Neural crest cell (in vitro differentiated cells): Measurements from ENCODE around the gene PATE4. TPM values are rescaled to one million over a fixed set of nuclear protein-coding genes. Genes with fewer than 3 reads are reported as not detected.

Experiments used
- DNase-seq: peaks from one replicate; pipeline ENCODE4 v3.0.0; 2021; ENCODE audit warnings: low read depth, mixed read lengths, low spot score
- H3K27ac Mint-ChIP-seq: one replicate; pipeline ENCODE4 v1.8.0; 2021; ENCODE audit warnings: mild to moderate bottlenecking, mixed read lengths; ENCODE audit not compliant: unreplicated experiment
- H3K27me3 Mint-ChIP-seq: 2 replicates; pipeline ENCODE4 v1.8.0; 2021; ENCODE audit warnings: low read depth, mild to moderate bottlenecking, mixed read lengths
- H3K36me3 Mint-ChIP-seq: 2 replicates; pipeline ENCODE4 v1.8.0; 2021; ENCODE audit warnings: low read depth, mild to moderate bottlenecking, mixed read lengths
- H3K4me1 Mint-ChIP-seq: 2 replicates; pipeline ENCODE4 v1.8.0; 2021; ENCODE audit warnings: mixed read lengths
- H3K4me3 Mint-ChIP-seq: one replicate; pipeline ENCODE4 v1.8.0; 2021; ENCODE audit warnings: mild to moderate bottlenecking, mixed read lengths
- H3K9me3 Mint-ChIP-seq: 2 replicates; pipeline ENCODE4 v1.8.0; 2021; ENCODE audit warnings: mixed read lengths
- CTCF ChIP-seq: fragments of 200-600 bp; sonication (generic); conservative IDR thresholded peaks from 2 replicates; pipeline ENCODE4 v1.5.0; 2021; ENCODE audit warnings: antibody characterized with exemption, mild to moderate bottlenecking
- long read RNA-seq: library from polyadenylated mRNA; unstranded; transcript quantifications from one replicate; pipeline ENCODE4 v2.0.0, GENCODE V29; 2020
- total RNA-seq: library from RNA; stranded (reverse); gene quantifications from 2 replicates; pipeline ENCODE4 v1.2.1, GENCODE V29; 2021

The PATE4 gene
- total RNA-seq: not detected in 2 replicates
- long read RNA-seq: 0 reads

GRCh38 chr11:125833016-125833415 is at the start of gene PATE4:
Gene PATE4 (plus strand): TSS chr11:125833316. CDS start chr11:125833360, 44 bp downstream.
- no peaks in the 10 kb centered on the region for H3K36me3 Mint-ChIP-seq

GRCh38 chr11:125784678-125785077 is 48.4 kb upstream of the PATE4 start:
- no peak overlapping the region for H3K4me3 Mint-ChIP-seq
- TF ChIP-seq CTCF: no peak
- H3K9me3 Mint-ChIP-seq: peaks cover 2% of the 10 kb centered on the region

More at GRCh38 chr11:125833016-125833415, at the start of gene PATE4:
- TF ChIP-seq CTCF: no peak
- Mint-ChIP-seq H3K4me1 (no peaks in the 10 kb centered on the region), H3K27ac (no peak within 1 kb of the TSS), H3K9me3 (no peaks in the 10 kb centered on the region), H3K27me3 (peaks cover 8% of the 10 kb centered on the region), H3K4me3 (no peak within 1 kb of the TSS)
- DNase-seq: no peak

GRCh38 chr11:125787827-125788226 is 45.3 kb upstream of the PATE4 start, which contains the start of gene PATE3:
Gene PATE3 (plus strand): TSS chr11:125788127. CDS start chr11:125788152, 25 bp downstream.
- H3K4me3 Mint-ChIP-seq: no peak within 1 kb of the TSS
- H3K9me3 Mint-ChIP-seq: peaks cover 4% of the 10 kb centered on the region
- no peaks in the 10 kb centered on the region for H3K4me1 Mint-ChIP-seq
- no peak for DNase-seq
- H3K27ac Mint-ChIP-seq: no peak within 1 kb of the TSS
- no peaks in the 10 kb centered on the region for H3K36me3 Mint-ChIP-seq
- no peak for TF ChIP-seq CTCF
- peaks cover 9% of the 10 kb centered on the region for H3K27me3 Mint-ChIP-seq

More at GRCh38 chr11:125784678-125785077, 48.4 kb upstream of the PATE4 start:
- Mint-ChIP-seq H3K36me3 (no peaks in the 10 kb centered on the region), H3K27ac (no peak overlapping the region), H3K27me3 (peaks cover 12% of the 10 kb centered on the region), H3K4me1 (no peaks in the 10 kb centered on the region)
- DNase-seq: no peak

GRCh38 chr11:125790825-125791224 is 42.3 kb upstream of the PATE4 start:
- peaks cover 9% of the 10 kb centered on the region for H3K27me3 Mint-ChIP-seq
- H3K4me3 Mint-ChIP-seq: no peak overlapping the region
- peaks cover 22% of the 10 kb centered on the region for H3K9me3 Mint-ChIP-seq
- peaks cover 8% of the 10 kb centered on the region for H3K36me3 Mint-ChIP-seq
- DNase-seq: no peak
- H3K4me1 Mint-ChIP-seq: no peaks in the 10 kb centered on the region
- H3K27ac Mint-ChIP-seq: no peak overlapping the region
- no peak for TF ChIP-seq CTCF

- TF ChIP-seq CTCF: no peak
- H3K4me3 Mint-ChIP-seq: no peak overlapping the region
- H3K9me3 Mint-ChIP-seq: peaks cover 27% of the 10 kb centered on the region
- H3K36me3 Mint-ChIP-seq: peaks cover 15% of the 10 kb centered on the region
- DNase-seq: no peak
- peaks cover 10% of the 10 kb centered on the region for H3K27me3 Mint-ChIP-seq
- H3K27ac Mint-ChIP-seq: no peak overlapping the region
- H3K4me1 Mint-ChIP-seq: no peaks in the 10 kb centered on the region
These were observed 35.5 kb upstream of the PATE4 start for GRCh38 chr11:125797641-125798040.

GRCh38 chr11:125799808-125800207 is 33.3 kb upstream of the PATE4 start:
- peaks cover 12% of the 10 kb centered on the region for H3K36me3 Mint-ChIP-seq
- no peaks in the 10 kb centered on the region for H3K4me1 Mint-ChIP-seq
- no peak for TF ChIP-seq CTCF
- H3K27ac Mint-ChIP-seq: no peak overlapping the region
- H3K27me3 Mint-ChIP-seq: peaks cover 7% of the 10 kb centered on the region
- no peak for DNase-seq
- peaks cover 19% of the 10 kb centered on the region for H3K9me3 Mint-ChIP-seq
- no peak overlapping the region for H3K4me3 Mint-ChIP-seq
